SHP77 (cell line): ENCODE data around the gene ZEB2.

Experiments
- DNase-seq, 2 experiments: peaks; one replicate each; lab custom pipeline; 2025; lab: John Stamatoyannopoulos, UW

Gene ZEB2

DNA sequence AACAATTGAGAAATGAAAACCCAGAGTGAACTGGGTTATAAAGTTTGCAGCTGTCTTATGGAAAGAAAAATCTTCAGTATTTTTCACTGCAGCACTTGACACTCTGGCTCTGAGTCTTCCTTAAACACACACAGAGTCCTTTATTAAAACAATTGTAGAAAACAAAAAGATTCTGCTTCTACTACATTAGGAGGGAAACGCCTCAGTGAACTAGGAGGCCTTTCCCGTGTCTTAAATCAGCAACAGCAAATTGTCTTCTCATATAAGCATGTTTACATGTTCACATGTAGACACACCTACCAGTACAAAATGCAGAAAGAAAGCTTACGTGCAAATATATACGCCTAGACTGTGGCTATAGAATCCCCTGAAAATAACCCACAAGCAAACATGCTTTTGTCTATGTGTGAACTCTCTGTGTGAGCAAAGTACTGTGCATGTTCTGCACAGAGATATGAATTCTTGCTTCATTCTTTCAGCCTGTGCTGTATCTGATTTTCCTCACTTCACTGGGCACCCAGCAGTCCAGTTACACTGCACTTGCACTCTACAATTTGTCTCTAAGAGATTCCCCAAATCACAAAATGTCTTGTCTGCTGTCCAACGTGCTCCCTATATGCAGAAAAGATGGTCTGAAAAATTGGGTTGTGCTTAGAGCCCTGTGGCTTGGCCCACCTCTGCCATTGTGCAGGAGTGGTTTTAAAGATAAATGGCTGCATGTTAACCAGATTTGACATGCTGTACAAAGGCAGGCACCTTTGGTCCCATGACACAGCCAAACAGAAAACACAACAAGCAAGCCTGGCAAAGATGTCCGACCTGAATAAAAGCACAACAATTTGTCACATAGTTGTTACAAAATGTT, 24.5 kb downstream of the ZEB2 start:
- DNase-seq = no peak

DNA sequence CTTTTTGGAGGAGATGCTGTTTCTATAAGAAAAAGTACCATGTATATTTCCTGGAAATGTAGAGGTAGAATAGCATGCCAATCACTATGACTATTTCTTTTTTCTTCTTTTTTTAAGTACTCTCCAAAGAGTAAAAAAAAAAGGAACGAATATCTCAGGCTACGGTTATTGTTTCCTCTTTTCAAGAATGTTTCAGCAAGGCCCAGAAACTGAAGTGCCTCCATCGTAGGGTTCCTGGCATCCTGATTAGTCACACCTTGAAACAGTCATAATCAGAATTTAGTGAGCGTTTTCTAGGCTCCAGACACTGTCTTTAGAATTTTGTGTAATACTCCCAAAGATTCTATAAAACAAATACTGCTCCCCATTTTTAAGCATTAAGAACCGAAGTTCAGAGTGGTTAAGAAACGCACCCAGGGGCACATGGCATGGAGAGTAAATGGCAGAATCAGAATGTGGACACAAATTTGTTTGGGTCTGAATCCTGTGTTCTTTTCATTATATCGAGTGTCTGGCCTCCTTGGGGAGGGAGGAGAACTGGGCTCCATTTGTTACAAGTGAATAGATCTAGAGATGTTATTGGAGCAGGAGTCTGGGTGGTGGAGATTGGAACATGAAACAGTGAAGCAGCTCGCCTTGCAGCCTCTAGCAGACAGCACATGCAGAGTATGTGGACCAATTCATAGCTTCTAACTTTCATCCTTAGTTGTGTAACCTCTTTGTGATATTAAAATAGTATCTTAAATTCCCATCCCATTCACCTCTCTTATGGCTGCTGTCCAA, 26.7 kb downstream of the ZEB2 start:
- no peak for DNase-seq

DNA sequence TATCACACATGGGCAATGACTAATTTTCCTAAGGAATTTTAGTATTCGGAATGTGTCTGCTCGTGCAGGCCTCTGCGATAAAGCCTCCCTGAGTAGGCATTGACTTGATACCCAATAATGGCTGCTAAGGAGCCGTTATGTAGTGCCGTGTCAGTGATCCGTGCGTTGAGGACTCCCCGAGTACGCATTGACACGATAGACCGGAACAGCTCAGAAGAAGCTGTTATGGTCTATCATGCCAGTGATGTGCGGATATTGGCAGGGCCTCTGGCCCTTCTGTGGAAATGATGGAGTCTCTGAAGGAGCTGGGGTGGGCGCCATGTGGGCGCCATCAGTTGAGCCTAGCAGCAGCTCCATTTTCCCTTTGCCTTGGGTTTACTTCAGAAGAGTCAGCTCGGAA, 29.1 kb downstream of the ZEB2 start:
- no peak for DNase-seq

DNA sequence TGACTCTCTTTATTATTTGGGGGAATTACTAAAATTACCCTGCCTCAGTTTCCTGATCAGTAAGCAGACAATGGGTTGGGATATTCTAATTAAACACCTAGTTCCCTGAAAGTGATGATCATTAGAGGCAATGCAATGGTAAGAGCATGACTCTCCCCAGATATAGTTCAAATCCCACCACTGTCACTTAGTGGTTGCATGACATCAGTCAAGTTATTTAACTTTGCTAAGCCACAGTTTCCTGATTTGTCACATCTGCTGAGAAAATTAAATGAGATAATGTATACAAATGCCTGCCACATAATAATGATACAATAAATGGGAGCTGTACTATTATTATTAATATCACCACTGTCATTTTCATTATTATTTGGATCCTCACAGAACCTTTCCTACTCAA, 29.9 kb downstream of the ZEB2 start:
- no peak for DNase-seq

DNA sequence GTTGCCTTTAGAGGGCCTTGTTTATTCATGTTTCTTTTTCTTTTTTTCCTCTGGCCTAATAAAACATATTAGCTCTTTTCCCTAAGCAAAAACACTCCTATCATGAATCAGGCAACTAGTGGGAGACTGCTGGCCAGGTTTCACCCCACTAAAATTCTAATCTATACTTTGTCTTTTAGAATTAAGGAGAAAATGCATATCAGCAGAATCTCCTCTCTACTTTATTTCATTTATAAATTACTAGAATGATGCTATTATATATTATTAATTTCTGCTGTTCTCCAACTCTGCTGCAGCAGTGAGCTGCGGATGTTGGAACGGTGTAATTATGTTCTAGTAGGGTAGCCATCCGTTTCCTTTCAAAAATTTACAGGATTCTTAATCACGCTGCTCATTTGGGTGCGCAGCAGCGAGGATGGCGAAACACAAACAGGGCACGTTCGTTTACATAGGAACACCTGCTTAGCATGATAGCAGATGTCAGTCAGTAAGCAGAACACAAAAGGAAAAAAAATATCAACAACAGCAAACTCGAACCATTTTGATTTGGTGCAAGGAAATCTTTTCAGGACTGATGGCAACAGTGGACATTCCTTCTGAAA, 30.5 kb downstream of the ZEB2 start:
- DNase-seq = peak; percentile 20 to 43

DNA sequence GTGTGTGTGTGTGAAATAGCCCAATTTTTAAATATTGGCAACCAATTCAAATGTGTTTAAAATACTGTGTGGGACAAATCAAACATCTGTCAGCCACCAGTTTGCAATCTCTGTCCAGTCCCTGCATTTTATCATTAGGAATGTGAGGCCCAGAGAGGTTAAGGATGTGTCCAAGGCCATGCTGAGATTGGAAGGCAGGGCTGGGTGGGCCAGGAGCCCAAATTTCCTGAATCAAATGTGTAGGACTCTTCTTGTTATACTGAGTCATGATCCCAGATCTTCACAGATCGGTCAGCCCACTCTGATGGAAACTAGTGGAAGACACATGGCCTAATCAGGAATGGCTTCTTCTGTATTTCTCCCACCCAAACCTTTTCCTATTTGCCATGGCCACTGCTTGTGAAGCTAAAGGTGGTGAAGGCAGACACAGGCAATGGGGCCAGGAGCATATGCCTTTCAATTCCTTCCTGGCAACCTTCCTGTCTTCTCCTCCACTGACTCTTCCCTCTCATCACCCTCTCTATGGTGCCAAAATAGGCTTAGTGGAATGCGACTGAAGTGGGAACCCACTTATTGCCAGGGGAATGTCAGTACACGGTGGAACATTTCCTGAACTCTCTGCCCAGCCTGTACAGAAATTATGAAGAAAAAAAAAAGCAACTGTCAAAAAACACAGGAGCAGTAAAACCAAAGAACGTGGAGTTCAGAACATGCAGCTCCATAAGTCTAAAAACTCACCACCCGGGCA, 35.5 kb downstream of the ZEB2 start:
- no peak for DNase-seq

DNA sequence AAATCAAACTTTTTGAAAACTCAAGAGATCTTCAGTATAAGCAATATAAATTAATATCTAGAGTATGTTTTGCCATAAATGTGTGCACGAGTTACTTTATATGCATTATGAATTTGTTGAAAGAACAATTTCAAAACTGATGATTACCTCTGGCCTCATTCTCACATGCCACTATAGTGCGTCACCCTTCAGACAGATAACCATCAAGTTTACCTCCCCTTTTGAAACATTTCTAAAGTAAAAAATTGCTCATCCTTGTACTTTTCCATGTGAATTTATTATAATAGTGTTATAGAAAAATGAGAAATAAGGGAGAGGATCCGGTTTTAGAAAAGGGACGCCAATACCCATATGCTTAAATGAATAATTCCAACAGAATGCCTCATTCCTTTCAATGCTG, 38.3 kb downstream of the ZEB2 start:
- no peak for DNase-seq

DNA sequence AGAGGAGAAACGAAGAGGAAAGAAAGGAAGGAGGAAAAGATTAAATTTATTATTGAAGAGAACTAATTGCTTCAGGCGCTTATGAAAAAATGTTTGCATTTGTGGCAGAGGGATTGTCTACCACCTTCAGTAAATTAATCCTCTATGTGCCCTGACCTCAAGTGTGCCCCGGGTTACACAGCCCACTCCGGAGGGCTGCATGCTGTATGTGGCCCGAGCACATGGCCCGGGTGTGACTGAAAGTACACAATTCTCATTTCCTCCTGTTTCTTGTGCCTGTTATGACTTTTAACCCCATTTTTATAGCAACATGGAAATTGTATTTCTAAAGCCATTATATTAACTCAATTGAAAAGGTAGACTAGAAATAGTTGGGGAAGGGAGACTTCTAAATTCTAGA, 38.8 kb downstream of the ZEB2 start:
- no peak for DNase-seq

DNA sequence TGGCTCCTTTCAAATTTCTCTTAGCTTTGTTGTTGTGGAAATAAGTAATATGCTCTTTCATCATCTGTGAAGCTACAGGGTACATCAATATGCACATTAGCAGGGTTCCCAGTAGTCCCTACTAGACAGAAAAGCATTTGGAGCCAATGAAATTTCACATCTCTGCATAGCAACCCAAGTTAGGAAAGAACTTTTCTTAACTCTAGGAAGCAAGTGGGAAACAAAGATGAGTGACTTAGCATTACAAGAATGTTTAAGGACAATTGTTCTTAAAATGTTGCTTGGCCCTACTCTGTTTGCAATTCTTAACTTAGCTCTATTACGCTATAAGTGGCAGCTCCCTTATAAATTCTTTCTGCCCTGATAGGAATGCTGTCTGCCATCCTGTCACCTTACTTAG, 39.6 kb downstream of the ZEB2 start:
- DNase-seq = no peak

DNA sequence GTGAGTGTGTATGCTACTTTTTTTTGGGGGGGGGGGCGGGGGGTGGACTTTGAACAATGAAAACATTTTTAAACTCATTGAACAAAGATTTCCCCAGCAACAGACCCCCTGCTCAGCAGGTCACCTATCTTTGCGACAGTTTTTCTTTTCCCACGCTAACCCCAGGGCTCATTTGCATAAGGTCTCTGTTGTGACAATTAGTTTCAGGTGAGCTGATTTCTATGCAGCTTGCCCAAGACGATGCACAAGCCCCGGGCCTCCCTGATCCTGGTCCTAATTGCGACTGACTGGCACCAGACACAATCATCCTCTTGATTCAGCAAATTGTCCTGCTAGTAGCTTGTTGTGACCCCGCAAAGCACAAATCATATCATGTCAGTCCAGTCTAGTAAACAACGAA, 40.3 kb downstream of the ZEB2 start:
- no peak for DNase-seq

DNA sequence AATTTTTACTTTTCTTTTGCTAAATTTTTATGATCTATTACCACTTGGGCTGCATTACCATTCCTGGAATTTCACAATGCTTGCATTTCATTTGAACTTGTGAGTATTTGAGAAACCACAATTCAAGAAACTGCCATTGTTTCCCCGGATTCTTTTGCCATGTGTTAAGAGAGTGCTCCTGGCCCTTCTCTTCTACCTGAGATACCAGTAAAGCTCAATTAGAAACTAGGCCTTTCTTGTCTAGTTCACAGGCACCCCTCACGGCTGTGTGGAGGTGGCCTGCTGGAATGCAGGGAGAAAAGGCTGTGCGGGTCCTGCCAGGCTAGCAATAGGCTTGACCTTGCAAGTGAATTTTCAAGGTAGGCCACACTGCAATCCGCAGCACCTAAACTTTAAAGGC, 40.8 kb downstream of the ZEB2 start:
- no peak for DNase-seq

DNA sequence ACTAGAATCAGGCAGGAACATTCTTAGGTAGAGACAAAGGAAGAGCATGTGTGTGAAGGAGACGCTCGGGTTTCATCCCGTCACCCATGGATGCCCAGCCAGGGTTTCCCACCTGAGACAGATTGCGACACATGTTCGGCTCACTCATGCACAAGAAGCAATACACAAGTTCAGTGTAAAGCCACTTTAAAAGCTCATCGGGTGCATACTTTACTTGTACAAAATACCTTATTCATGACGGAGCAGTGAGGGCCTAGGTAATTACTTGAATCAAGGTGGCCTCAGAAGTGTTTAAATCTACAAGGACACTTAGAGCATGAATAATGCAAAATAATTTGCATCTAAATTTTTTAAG, 42.0 kb downstream of the ZEB2 start:
- no peak for DNase-seq

DNA sequence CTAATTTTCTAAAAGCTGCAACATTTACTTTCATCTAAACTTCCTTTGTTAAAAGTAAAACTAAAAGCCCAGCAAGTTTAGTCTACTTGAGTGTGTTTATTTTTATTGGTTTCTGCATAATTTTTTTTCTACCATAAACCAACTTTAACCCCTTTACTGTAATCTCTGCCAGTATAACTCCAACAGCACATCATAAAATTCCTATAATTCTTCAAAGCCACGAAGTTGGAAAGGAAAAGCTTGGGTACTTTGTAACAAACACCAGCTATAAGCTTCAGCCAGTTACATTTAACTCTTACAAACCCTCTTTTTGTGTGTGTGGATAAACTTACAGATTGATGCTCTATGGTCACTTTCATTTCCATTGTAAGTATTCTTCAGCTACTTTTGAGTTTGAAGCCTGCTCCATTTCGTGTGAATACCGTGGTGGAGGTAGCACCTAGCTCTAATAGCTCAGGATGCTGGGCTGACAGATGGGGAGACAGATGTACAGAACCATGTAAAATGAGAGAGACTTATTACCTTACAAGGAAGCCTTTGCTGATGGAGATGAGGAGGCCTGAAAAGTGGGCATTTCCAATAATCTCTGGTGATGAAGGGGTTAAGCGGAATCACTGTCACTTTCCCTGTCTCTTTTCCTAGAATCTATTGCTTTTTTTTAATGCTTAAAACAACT, 42.5 kb downstream of the ZEB2 start:
- no peak for DNase-seq

DNA sequence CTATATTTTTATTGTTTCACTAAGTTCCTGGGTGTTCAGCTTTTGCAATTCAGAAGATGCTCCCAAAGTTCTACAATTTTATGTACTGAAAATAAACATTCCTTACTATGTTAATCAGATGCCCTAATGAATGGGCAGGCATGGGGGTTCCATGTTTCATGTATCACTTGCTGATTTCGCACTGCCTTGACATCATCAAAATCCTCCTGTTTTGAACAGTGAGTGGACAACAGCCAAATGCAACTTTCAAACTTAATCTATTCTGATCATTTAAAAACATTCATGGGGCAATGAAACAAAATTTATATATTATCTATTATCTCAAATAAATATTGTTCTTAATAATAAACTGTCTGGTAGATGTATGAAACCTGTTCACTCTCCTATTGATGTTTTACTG, 43.2 kb downstream of the ZEB2 start:
- no peak for DNase-seq

DNA sequence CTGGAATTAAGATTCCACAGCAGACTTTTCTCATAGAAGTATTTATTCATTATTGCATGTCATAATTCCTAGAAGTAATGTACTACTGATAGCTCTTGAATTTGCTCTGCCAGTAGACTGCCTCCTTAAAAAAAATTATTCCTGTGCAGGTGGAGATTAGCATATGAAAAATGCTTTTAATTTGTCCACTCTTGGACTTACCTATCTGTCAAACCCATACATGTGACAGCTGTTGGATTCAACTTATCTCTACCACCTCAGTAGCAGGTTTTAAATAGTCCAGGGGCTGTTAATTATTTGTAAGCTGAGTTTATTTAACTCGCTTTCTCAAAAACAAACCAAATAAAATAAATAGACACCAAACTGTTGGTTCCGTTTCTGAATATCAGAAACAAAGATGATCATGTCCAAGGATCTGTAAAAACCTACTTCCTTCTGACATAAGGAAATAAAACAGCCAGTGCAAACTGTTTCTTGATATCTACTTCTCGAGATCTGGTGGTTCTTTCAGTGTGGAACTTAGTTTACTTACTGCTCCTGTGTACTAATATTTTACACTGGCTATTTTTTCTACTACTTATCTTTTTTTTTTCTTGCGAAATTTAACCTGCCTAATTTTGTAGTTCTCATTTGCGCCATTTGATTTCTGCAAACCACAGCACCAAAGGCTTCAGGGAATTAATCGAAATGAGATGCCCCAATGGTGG, 44.2 kb downstream of the ZEB2 start:
- no peak for DNase-seq

DNA sequence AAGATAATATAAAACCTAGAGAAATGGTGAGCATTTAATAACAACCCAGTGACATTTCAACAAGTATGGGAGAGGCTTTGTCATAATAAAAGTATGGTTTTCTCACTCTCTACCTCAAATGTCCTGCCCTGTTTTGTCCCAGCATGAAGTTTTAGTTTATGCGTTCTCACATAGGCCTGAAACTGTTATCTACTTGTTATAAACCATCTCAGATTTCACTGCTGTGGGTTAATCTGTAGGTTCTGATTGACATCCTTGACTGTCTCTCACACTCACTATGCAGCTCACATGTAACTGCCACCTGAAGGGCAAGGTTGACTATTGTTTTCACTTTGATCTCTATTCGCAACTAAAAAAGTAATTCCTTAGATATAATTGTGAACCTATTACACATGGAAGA, 44.9 kb downstream of the ZEB2 start:
- DNase-seq = no peak

DNA sequence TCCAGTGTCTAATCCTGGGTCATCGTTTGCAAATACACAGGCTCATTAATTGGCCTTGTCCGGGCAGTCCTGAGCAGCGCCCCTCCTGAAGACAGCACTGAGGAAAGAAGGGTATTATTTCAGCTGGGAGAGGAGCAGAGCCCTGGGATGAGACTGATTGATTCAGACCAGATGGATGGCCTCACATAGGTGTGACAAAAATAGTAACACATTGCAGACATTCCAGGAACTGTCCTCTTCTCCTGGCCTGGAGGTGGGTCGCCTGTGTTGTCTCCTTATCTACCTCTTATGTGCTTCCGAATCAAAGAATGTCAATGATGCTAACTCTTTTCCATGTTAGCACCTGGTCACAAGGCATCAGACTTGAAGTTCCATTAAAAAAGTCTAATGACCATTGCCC, 45.9 kb downstream of the ZEB2 start:
- no peak for DNase-seq

DNA sequence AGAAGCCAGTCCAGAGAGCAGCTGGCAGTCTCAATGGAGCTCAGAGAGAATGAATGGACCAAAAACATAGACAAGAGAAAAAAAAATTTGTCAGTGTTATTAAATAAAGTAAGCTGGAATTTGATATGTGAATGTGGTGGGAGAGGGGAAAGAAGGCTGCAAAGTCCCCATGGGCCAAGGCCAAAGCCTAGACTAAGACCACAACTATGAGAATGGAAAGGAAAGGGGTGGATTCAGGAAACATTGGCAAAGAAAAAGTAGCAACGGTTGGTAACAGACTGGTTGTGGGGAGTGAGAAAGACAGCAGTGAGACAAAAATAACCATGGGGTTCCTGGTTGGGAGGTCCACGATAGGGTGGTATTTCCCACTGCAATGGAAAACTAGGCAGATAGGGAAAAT, 47.0 kb downstream of the ZEB2 start:
- DNase-seq = no peak

DNA sequence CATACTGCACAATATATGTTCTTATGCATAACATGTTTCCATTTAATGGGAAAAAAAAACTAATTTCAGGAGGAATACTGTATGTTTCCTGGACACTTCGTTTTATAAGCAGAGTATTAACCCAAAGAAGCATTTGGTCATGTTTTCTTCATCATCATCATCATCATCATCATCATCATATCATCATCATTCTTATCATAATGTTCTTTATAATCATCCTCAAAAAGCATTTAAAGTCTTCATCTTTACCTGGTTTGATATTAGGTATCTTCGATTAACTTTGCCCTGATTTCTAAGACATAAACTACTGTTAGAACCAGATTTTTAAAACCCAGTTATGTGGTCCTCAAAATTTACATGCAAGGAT, 47.9 kb downstream of the ZEB2 start:
- no peak for DNase-seq

DNA sequence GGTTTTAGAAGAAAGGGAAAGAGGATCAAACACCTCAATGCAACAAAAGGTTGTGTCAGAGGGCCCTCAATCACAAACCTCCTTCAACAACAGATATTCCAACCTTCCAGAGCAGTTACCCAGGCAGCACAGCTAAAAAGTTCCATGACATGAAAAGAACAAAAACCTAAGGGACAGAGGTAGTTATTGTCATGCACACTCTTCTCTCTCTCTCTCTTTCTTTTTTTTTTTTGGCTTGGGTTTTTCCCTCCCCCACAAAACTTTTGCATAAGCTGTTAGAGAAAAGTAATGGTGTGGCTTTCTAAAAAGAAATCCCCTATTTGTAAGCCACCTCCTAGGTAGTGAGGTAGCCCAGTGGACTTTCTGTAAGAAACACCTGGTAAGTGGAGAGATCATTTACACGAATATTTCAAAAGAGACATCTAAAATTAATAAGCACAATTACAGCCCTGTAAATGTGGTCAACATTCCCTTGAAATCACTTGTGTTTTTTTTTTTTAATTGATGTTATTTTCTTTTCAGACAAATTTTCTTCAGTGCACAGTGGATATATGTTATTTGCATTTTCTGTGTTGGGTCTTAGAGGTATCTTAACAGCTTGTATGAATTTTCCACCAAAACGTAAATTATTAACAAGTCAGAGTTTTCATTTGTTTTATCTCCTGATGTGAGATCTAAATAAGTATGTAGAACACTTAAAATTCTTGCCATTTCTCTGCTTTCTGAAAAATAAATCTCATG, 48.4 kb downstream of the ZEB2 start:
- no peak for DNase-seq

DNA sequence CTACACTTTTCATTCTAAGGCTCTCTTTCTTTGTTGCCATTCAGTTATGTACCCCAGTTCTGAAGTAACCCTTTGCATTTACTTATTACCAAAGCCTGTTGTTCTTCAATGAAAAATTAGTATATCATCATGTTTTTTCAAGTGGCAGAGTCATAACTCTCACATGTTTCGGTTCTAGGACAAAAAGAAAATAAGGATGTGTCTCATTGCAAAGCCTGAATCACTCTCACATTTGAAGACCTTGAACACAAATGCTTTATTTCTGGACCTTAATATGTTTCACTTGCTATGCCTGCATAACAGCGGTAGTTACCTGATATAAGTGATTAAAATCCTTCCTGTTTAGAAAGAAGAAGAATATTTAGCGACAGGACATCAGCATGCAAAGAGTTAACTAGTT, 49.1 kb downstream of the ZEB2 start:
- DNase-seq = no peak
